HCT116 (cell line): ENCODE data around the gene FBXO31. TPM values are rescaled to one million over a fixed set of nuclear protein-coding genes. Genes with fewer than 3 reads are reported as not detected.

Experiments
- ATAC-seq: fragments of 200-7000 bp; cut with Tn5 transposase; 2 replicates; pipeline ENCODE4 v1.9.1; 2020; ENCODE audit warnings: mild to moderate bottlenecking, moderate library complexity
- BruUV-seq: library from RNA; stranded (reverse); fragments of 400-500 nt; replicated peaks from 2 replicates; lab custom pipeline; 2021; lab: Mats Ljungman, UMichigan
- CTCF ChIA-PET: fragments of 300-600 bp; sonication (Branson Sonifier 250); formaldehyde crosslinking; loops from one replicate; lab custom pipeline; 2021; ENCODE audit warnings: antibody characterized with exemption; lab: Charles Lee
- POLR2A ChIA-PET: fragments of 300-600, 350-600 bp; sonication (Branson Sonifier 250); formaldehyde crosslinking; loops from one replicate; lab custom pipeline; 2021; ENCODE audit warnings: antibody characterized with exemption; lab: Charles Lee
- RAD21 ChIA-PET, 2 experiments: fragments of 300-600 bp; sonication (Branson Sonifier 250); formaldehyde crosslinking; loops; one replicate each; lab custom pipeline; 2023; ENCODE audit warnings: low total read pairs in 2 of 2; ENCODE audit not compliant: uncharacterized antibody in 2 of 2, unreplicated experiment in 2 of 2, low non-redundant PET in 1 of 2; lab: Charles Lee
- DNase-seq: peaks from one replicate; pipeline ENCODE4 v3.0.0-alpha.2; 2010; ENCODE audit warnings: low read depth, low spot score
- H2AFZ ChIP-seq: fragments of 200-600 bp; shearing (Covaris generic), sonication (generic); 2 replicates; pipeline ENCODE4 v1.6.1; 2017; ENCODE audit warnings: low read depth, mixed run types, mixed read lengths, antibody characterized with exemption, low read length; ENCODE audit not compliant: poor library complexity, severe bottlenecking
- H3K27ac ChIP-seq: 2 replicates; pipeline ENCODE4 v1.5.1; 2012; ENCODE audit warnings: low read depth, low read length
- H3K27me3 ChIP-seq: fragments of 200-600 bp; sonication (generic); 2 replicates; pipeline ENCODE4 v1.6.1; 2016; ENCODE audit warnings: mixed run types, low read length, mixed read lengths; ENCODE audit not compliant: insufficient read depth
- H3K36me3 ChIP-seq, 2 experiments: fragments of 200-500 bp in 1 of 2; fragments of 200-600 bp in 1 of 2; sonication (Bioruptor generic) in 1 of 2; sonication (generic) in 1 of 2; 2 replicates each; pipeline versions ENCODE4 v1.5.1 to v1.6.1; 2014 to 2016; ENCODE audit warnings: low read length in 2 of 2, inconsistent platforms in 1 of 2, mixed read lengths in 1 of 2, mixed run types in 1 of 2; ENCODE audit not compliant: insufficient read depth in 2 of 2, control insufficient read depth in 1 of 2
- H3K4me1 ChIP-seq, 2 experiments: fragments of 200-600 bp in 1 of 2; sonication (generic) in 1 of 2; 2 replicates each; pipeline versions ENCODE4 v1.5.1 to v1.6.1; 2012 to 2017; ENCODE audit warnings: low read length in 2 of 2, inconsistent platforms in 1 of 2, mild to moderate bottlenecking in 1 of 2, mixed read lengths in 1 of 2, mixed run types in 1 of 2, moderate library complexity in 1 of 2; ENCODE audit not compliant: insufficient read depth in 2 of 2, control insufficient read depth in 1 of 2
- H3K4me2 ChIP-seq: fragments of 200-600 bp; sonication (generic); 2 replicates; pipeline ENCODE4 v1.6.1; 2017; ENCODE audit warnings: mixed run types, low read length, mixed read lengths
- H3K4me3 ChIP-seq, 2 experiments: fragments of 200-600 bp in 1 of 2; sonication (generic) in 1 of 2; replicated peaks in 1 of 2; 2 replicates each; pipeline ENCODE4 v1.5.1; 2011 to 2016; ENCODE audit warnings: low read length in 2 of 2, control low read depth in 1 of 2, low read depth in 1 of 2, mild to moderate bottlenecking in 1 of 2, mixed read lengths in 1 of 2, mixed run types in 1 of 2
- H3K79me2 ChIP-seq: fragments of 200-600 bp; sonication (generic); 2 replicates; pipeline ENCODE4 v1.6.1; 2017; ENCODE audit warnings: mild to moderate bottlenecking, mixed run types, low read length, moderate library complexity, mixed read lengths; ENCODE audit not compliant: insufficient read depth
- H3K9ac ChIP-seq: fragments of 200-600 bp; sonication (generic); 2 replicates; pipeline ENCODE4 v1.6.1; 2016; ENCODE audit warnings: low read length, mixed read lengths
- H3K9me2 ChIP-seq: fragments of 200-600 bp; sonication (generic), shearing (Covaris generic); 2 replicates; pipeline ENCODE4 v1.6.1; 2017; ENCODE audit warnings: mixed run types, mild to moderate bottlenecking, moderate library complexity; ENCODE audit not compliant: insufficient read depth
- H3K9me3 ChIP-seq, 2 experiments: fragments of 200-500 bp in 1 of 2; fragments of 200-600 bp in 1 of 2; sonication (Bioruptor generic) in 1 of 2; sonication (generic) in 1 of 2; 2 replicates each; pipeline ENCODE4 v1.6.1; 2014 to 2017; ENCODE audit warnings: low read length in 2 of 2, mixed read lengths in 2 of 2, inconsistent platforms in 1 of 2, low read depth in 1 of 2, mild to moderate bottlenecking in 1 of 2, mixed run types in 1 of 2, moderate library complexity in 1 of 2; ENCODE audit not compliant: control insufficient read depth in 1 of 2, insufficient read depth in 1 of 2
- H4K20me1 ChIP-seq: fragments of 200-600 bp; sonication (generic), shearing (Covaris generic); 2 replicates; pipeline ENCODE4 v1.6.1; 2017; ENCODE audit warnings: mixed run types, mild to moderate bottlenecking, moderate library complexity; ENCODE audit not compliant: insufficient read depth
- CTCF ChIP-seq, 3 experiments: fragments of 200-600 bp in 1 of 3; sonication (generic) in 1 of 3; IDR thresholded peaks in 2 of 3; conservative IDR thresholded peaks in 1 of 3; 2 replicates each; pipeline ENCODE4 v1.5.1; 2012 to 2017; ENCODE audit warnings: low read depth in 2 of 3, low read length in 2 of 3, antibody characterized with exemption in 1 of 3, borderline replicate concordance in 1 of 3, control low read depth in 1 of 3, mild to moderate bottlenecking in 1 of 3, mixed read lengths in 1 of 3, mixed run types in 1 of 3, moderate library complexity in 1 of 3; ENCODE audit not compliant: insufficient read depth in 1 of 3
- ELF1 ChIP-seq: IDR thresholded peaks from 2 replicates; pipeline ENCODE4 v1.6.1; 2012; ENCODE audit warnings: low read depth, borderline replicate concordance
- POLR2AphosphoS5 ChIP-seq: IDR thresholded peaks from 2 replicates; pipeline ENCODE4 v1.6.1; 2011; ENCODE audit warnings: mild to moderate bottlenecking, low read depth, low read length, moderate library complexity
- RAD21 ChIP-seq: IDR thresholded peaks from 2 replicates; pipeline ENCODE4 v1.6.1; 2012; ENCODE audit warnings: low read depth, mild to moderate bottlenecking
- SRF ChIP-seq: IDR thresholded peaks from 2 replicates; pipeline ENCODE4 v1.6.1; 2012; ENCODE audit warnings: low read depth
- ZFX ChIP-seq: fragments of 450-650 bp; IDR thresholded peaks from 2 replicates; pipeline ENCODE4 v1.6.1; 2017
- ZNF274 ChIP-seq: fragments of 200-500 bp; sonication (Bioruptor generic); IDR thresholded peaks from 2 replicates; pipeline ENCODE4 v1.6.1; 2014; ENCODE audit warnings: mild to moderate bottlenecking, low read depth, low read length, inconsistent platforms
- intact Hi-C: fragments of 100-400 bp; cut with micrococcal nuclease; formaldehyde crosslinking; loops from 2 replicates; pipeline ENCODE4 v1.10.0; 2022
- total RNA-seq: library from RNA; stranded (reverse); gene quantifications from one replicate; pipeline ENCODE4 v1.2.1, GENCODE V29; 2021; ENCODE audit not compliant: unreplicated experiment

The FBXO31 gene
- total RNA-seq, 1 experiment from 2014 or later: 52.1 TPM

- RAD21 ChIA-PET: no interaction called here
- no peak for DNase-seq
- Histone ChIP-seq H3K9ac (no peak overlapping the region), H4K20me1 (peaks cover 6% of the 10 kb centered on the region; the same call in 1 of the 2 replicates), H3K4me1 (peaks cover 11 to 28% of the 10 kb centered on the region in 2 experiments; a peak in 3 of 4 replicates), H3K4me3 (no peak overlapping the region)
- no peak for ATAC-seq
- no peak for TF ChIP-seq ZFX
- TF ChIP-seq ELF1: no peak
- TF ChIP-seq ZNF274: no peak
- TF ChIP-seq RAD21: no peak
- TF ChIP-seq SRF: no peak
- TF ChIP-seq POLR2AphosphoS5: no peak
- TF ChIP-seq CTCF (IDR thresholded peaks at IDR 0.05 in 2 of 3, conservative IDR thresholded peaks at IDR 0.05 in 1 of 3; ENCODE audit: borderline replicate concordance in 1 of 3, insufficient read depth in 1 of 3, low read depth in 2 of 3, low read length in 2 of 3): no peak
- TF ChIP-seq, all 23 proteins: peak for 0
- no TSS peak for BruUV-seq
- H3K4me2 ChIP-seq: no peak overlapping the region
- CTCF ChIA-PET: no interaction called here
- no peaks in the 10 kb centered on the region for H3K27me3 ChIP-seq
- H3K79me2 ChIP-seq: peaks cover 19% of the 10 kb centered on the region
- no peak overlapping the region for H3K27ac ChIP-seq
- POLR2A ChIA-PET: no interaction called here
- H2AFZ ChIP-seq: no peak overlapping the region
- no peaks in the 10 kb centered on the region for H3K9me3 ChIP-seq
- H3K9me2 ChIP-seq: no peaks in the 10 kb centered on the region
- H3K36me3 ChIP-seq: peaks cover 0 to 4% of the 10 kb centered on the region in 2 experiments; a peak in 1 of 4 replicates
- intact Hi-C loops: no loop called here
Measured at GRCh38 chr16:87320510-87321227, 62.9 kb downstream of the FBXO31 start.
